RWPE2 (cell line): ENCODE data around the gene NMNAT2.
A peak's percentile ranks its signal among the peaks of the same experiment; 100 is the strongest.

Experiments
- ATAC-seq: fragments of 200-7000 bp; cut with Tn5 transposase; 3 replicates; pipeline ENCODE4 v1.9.1; 2021; ENCODE audit warnings: low read depth
- DNase-seq: peaks from one replicate; pipeline ENCODE4 v3.0.0-alpha.2; 2020; ENCODE audit warnings: low spot score
- H3K27ac ChIP-seq: fragments of 450-650 bp; 2 replicates; pipeline ENCODE4 v1.5.1; 2017; ENCODE audit warnings: mild to moderate bottlenecking; ENCODE audit not compliant: poor library complexity, severe bottlenecking
- H3K27me3 ChIP-seq: fragments of 250-450 bp; sonication (Bioruptor Pico); 2 replicates; pipeline ENCODE4 v1.5.1; 2021; ENCODE audit warnings: mild to moderate bottlenecking, moderate library complexity; ENCODE audit not compliant: insufficient read depth, poor library complexity, severe bottlenecking
- H3K36me3 ChIP-seq: fragments of 250-450 bp; sonication (Bioruptor Pico); 2 replicates; pipeline ENCODE4 v1.5.1; 2020; ENCODE audit warnings: low read depth, mild to moderate bottlenecking, moderate library complexity
- H3K4me1 ChIP-seq: fragments of 250-450 bp; sonication (Bioruptor Pico); 2 replicates; pipeline ENCODE4 v1.5.1; 2021; ENCODE audit warnings: mild to moderate bottlenecking, moderate library complexity; ENCODE audit not compliant: insufficient read depth, poor library complexity, severe bottlenecking
- H3K4me3 ChIP-seq: fragments of 250-450 bp; sonication (Bioruptor Pico); 2 replicates; pipeline ENCODE4 v1.5.1; 2021; ENCODE audit warnings: mild to moderate bottlenecking, moderate library complexity; ENCODE audit not compliant: severe bottlenecking
- H3K9me3 ChIP-seq: fragments of 250-450 bp; sonication (Bioruptor Pico); 2 replicates; pipeline ENCODE4 v1.5.1; 2021; ENCODE audit warnings: mild to moderate bottlenecking, moderate library complexity; ENCODE audit not compliant: severe bottlenecking
- TF ChIP-seq, protein P1 (sequence below): fragments of 450-650 bp; IDR thresholded peaks from one replicate; pipeline ENCODE4 v1.5.1; 2017; ENCODE audit warnings: mild to moderate bottlenecking, moderate library complexity; ENCODE audit not compliant: poor library complexity, severe bottlenecking

NMNAT2 gene

DNA sequence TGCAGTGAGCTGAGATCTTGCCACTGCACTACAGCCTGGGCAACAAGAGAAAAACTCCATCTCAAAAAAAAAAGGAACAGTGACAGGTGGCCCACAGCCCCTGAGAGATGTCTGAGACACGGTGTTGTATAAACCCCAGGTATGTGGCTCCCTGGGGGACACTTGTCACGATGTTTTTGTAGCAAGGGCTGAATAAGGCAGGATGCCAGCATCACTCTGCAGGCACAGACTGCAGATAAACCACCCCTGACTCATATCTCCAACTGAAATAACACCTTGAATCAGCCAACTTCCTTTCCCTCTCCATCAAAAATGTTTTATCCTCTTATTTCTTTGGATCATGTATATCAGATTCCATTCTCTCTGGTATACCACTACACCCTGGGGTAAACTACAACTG, 52.5 kb downstream of the NMNAT2 start:
- ATAC-seq: no peak
- H3K4me1 ChIP-seq: no peaks in the 10 kb centered on the region
- no peaks in the 10 kb centered on the region for H3K36me3 ChIP-seq
- no peaks in the 10 kb centered on the region for H3K9me3 ChIP-seq
- no peak overlapping the region for H3K4me3 ChIP-seq
- no peak overlapping the region for H3K27ac ChIP-seq
- TF ChIP-seq, protein P1, sequence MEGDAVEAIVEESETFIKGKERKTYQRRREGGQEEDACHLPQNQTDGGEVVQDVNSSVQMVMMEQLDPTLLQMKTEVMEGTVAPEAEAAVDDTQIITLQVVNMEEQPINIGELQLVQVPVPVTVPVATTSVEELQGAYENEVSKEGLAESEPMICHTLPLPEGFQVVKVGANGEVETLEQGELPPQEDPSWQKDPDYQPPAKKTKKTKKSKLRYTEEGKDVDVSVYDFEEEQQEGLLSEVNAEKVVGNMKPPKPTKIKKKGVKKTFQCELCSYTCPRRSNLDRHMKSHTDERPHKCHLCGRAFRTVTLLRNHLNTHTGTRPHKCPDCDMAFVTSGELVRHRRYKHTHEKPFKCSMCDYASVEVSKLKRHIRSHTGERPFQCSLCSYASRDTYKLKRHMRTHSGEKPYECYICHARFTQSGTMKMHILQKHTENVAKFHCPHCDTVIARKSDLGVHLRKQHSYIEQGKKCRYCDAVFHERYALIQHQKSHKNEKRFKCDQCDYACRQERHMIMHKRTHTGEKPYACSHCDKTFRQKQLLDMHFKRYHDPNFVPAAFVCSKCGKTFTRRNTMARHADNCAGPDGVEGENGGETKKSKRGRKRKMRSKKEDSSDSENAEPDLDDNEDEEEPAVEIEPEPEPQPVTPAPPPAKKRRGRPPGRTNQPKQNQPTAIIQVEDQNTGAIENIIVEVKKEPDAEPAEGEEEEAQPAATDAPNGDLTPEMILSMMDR: no peak
- H3K27me3 ChIP-seq: no peaks in the 10 kb centered on the region
- DNase-seq: no peak

DNA sequence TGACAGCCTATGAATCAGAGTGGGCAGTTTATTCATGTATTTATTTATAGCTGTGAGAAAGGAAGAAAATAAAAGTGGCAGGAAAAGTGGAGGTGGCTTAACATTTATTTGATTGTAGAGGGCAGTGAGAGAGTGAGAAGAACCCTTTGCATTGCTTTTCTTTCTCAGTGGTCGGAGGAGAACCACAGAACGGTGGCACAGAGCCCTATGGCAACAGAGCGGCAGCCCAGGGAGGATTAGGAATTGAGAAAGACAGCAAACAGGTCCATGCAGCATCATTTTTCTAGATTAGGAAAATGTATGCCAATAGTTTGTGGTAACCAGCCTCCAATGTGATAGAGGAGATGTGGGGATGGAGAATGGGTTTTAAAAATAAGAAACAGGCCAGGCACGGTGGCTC, 53.1 kb downstream of the NMNAT2 start:
- DNase-seq: no peak
- Histone ChIP-seq H3K4me3 (no peak overlapping the region), H3K9me3 (no peaks in the 10 kb centered on the region), H3K27me3 (no peaks in the 10 kb centered on the region), H3K27ac (no peak overlapping the region), H3K36me3 (no peaks in the 10 kb centered on the region), H3K4me1 (no peaks in the 10 kb centered on the region)
- TF ChIP-seq, protein P1: no peak
- no peak for ATAC-seq

DNA sequence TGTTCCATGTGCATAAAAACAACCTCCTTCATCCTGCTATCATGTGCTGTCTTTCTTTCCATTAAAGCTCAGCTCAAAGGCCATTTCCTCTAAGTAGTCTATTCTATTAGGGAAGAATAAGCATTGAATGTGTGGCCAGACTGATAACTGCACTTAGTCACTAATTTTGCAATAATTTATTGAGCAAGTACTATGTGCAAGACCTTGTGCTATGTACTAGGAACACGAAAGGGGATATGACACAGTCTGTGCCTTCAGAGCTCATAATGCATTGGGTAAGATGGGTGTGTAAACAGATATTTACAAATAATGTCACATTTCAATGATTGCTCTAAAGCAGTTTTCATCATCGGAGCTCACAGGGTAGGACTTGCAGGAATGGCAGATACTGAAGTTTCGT, 54.2 kb downstream of the NMNAT2 start:
- no peak overlapping the region for H3K27ac ChIP-seq
- peak; percentile 52; the same call in 2 of the 3 replicates for ATAC-seq
- no peaks in the 10 kb centered on the region for H3K9me3 ChIP-seq
- TF ChIP-seq, protein P1: no peak
- no peak for DNase-seq
- no peaks in the 10 kb centered on the region for H3K27me3 ChIP-seq
- no peaks in the 10 kb centered on the region for H3K36me3 ChIP-seq
- no peaks in the 10 kb centered on the region for H3K4me1 ChIP-seq
- no peak overlapping the region for H3K4me3 ChIP-seq

DNA sequence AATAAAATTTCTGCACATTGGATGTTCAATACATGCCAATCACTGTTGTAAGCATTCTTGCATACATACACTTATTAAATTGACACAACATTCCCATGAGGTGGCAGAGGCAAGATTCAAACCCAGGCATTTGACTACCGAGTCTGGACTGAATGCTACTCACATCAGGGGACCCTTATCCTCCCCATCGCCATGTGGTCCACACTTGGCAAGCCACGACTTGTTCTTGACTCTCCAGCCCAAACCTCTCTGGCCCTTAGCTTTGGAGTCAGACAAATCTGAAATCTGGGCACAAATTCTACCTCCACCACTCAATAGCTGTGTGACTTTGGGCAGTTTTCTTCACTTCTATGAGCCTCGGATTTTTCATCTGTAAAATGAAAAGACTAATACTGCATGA, 57.1 kb downstream of the NMNAT2 start:
- H3K36me3 ChIP-seq: no peaks in the 10 kb centered on the region
- no peaks in the 10 kb centered on the region for H3K27me3 ChIP-seq
- no peak overlapping the region for H3K4me3 ChIP-seq
- DNase-seq: no peak
- H3K27ac ChIP-seq: no peak overlapping the region
- no peak for ATAC-seq
- TF ChIP-seq, protein P1: no peak
- no peaks in the 10 kb centered on the region for H3K9me3 ChIP-seq
- H3K4me1 ChIP-seq: no peaks in the 10 kb centered on the region

DNA sequence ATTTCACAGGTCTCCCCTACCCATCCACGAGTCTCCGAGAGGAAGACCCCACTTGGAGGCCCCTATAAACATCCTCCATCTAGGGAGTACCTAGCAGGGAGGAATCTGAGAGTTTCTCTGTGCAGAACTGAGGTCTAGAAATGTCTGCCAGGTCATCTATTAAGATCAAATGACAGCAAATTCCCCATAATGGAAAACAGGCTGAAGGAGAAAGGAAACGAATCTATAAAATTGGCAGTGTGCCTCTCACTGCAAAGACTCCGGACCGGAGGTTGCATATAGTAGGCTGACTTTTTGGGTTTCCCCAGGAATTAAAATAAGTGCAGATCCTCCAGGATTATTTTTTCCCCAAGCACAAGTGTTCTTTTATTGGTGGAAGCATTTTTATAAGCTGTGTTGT, 57.7 kb downstream of the NMNAT2 start:
- Histone ChIP-seq H3K4me1 (no peaks in the 10 kb centered on the region), H3K4me3 (no peak overlapping the region), H3K27me3 (no peaks in the 10 kb centered on the region), H3K36me3 (no peaks in the 10 kb centered on the region), H3K9me3 (no peaks in the 10 kb centered on the region), H3K27ac (no peak overlapping the region)
- no peak for DNase-seq
- no peak for ATAC-seq
- TF ChIP-seq, protein P1: no peak
